ENCODE measurements around the gene LMTK3. TPM values are rescaled to one million over a fixed set of nuclear protein-coding genes. Genes with fewer than 3 reads are reported as not detected.

Gene LMTK3
- polyA plus RNA-seq, 1 experiment, result 0.25 TPM

DNA sequence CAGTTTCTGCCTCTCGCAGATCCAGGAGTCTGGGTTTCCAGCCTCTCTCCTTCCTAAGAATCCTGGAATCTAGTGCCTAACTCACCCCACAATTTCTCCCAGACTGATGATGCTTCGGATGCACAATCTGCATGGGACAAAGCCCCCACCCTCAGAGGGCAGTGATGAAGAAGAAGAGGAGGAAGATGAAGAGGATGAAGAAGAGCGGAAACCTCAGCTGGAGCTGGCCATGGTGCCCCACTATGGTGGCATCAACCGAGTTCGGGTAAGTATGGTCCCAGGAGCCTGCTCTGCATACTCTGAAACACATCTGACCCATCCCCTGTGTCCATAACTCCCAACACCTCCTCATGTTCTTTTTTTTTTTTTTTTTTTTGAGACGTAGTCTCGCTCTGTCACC lies 65.1 kb downstream of the LMTK3 start:
- Histone ChIP-seq H3K27ac (ENCODE audit: low read depth, low read length) (no peak overlapping the region), H3K4me3 (ENCODE audit: low read depth, low read length) (peak overlapping the region; percentile 96), H3K9me3 (ENCODE audit: control insufficient read depth, insufficient read depth, low read length) (peaks cover 5% of the 10 kb centered on the region; the same call in 1 of the 2 replicates), H3K27me3 (ENCODE audit: control insufficient read depth, insufficient read depth, low read length) (peaks cover 7% of the 10 kb centered on the region)
- DNase-seq (ENCODE audit: low read depth, low spot score), result no peak
- ChIA-PET POLR2A (no interaction called here), CTCF (interaction anchor here (0.6 to 2.5 kb wide), 2 partner anchors 138 to 345 kb away, joined by 4 to 8 read pairs; no protein-coding TSS in a partner anchor)
- TF ChIP-seq CTCF (IDR thresholded peaks at IDR 0.05; ENCODE audit: low read depth, low read length), result no peak

DNA sequence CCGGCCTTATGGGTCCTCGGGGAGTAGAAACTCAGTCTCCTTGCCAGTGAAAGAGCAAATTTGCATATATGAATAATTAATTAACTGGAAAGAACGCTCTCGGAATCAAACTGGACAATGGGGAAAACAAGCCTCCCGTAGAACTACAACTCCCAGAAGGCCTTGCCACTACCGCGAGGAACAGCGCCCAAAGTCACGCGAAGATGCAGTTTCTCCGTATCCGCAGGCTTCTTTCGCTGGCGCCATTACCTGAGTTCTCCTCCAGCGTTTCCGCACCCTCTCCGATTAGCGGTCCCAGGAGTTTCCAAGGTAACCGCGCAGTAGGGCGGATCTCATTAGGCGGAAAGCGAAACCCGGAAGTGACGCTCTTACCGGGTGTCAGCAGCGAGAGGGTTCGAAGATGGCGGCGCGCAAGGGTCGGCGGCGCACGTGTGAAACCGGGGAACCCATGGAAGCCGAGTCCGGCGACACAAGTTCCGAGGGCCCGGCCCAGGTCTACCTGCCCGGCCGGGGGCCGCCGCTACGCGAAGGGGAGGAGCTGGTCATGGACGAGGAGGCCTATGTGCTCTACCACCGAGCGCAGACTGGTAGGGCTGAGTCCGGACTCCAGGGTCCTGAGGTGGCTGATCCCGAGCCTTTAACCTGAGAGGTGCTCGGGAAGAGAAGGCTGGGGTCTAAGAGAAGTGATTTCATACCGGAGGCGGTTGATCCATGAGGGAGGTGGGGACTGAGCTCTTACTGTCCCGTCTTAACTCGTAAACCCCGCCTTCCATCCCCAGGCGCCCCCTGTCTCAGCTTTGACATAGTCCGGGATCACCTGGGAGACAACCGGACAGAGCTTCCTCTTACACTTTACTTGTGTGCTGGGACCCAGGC lies 65.8 kb downstream of the LMTK3 start, which contains the start of gene GRWD1:
TSS of gene GRWD1 (plus strand) at position 378 of the 876 bp plus-strand sequence. CDS start at position 401, 23 bp downstream.
- TF ChIP-seq CTCF (IDR thresholded peaks at IDR 0.05; ENCODE audit: low read depth, low read length), result 0 out of 2 replicates have a peak, but pooled peaks have one; percentile 6
- H3K27me3 ChIP-seq (ENCODE audit: control insufficient read depth, insufficient read depth, low read length), result peaks cover 9% of the 10 kb centered on the region
- H3K27ac ChIP-seq (ENCODE audit: low read depth, low read length), result peak within 1 kb of the TSS; percentile 92
- H3K9me3 ChIP-seq (ENCODE audit: control insufficient read depth, insufficient read depth, low read length), result peaks cover 6% of the 10 kb centered on the region; the same call in 1 of the 2 replicates
- DNase-seq (ENCODE audit: low read depth, low spot score), result peak; percentile 81
- CTCF ChIA-PET, result interaction anchor here (0.6 to 2.5 kb wide), 13 partner anchors 12 to 346 kb away, joined by 3 to 12 read pairs (median 4); partner anchors contain the start of genes KDELR1 and TMEM143
- POLR2A ChIA-PET, result interaction anchor here (0.7 to 0.8 kb wide), 2 partner anchors 55 to 174 kb away, joined by 3 read pairs; partner anchors contain the start of genes KDELR1 and SPHK2
- peak within 1 kb of the TSS; percentile 96 for H3K4me3 ChIP-seq (ENCODE audit: low read depth, low read length)

DNA sequence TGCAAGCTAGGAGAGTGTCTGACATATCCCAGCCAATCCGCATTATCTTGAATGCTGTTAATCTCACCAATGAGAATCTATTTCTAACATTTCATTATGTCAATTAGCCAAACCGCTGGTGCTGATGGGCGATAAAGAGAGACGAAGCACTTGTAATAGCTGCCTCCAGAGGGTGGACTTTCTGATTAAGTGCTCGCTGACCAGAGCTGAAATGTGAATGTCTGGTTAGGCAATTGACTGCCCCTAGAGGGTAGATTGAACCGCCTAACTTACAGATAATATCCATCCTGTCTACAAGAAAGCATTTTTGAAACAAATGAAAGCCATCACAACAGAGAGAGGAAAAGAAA lies 66.4 kb downstream of the LMTK3 start:
- CTCF ChIA-PET, result interaction anchor here (0.6 to 2.5 kb wide), 14 partner anchors 11 to 139 kb away, joined by 3 to 12 read pairs (median 4); partner anchors contain the start of genes KDELR1 and TMEM143
- H3K9me3 ChIP-seq (ENCODE audit: control insufficient read depth, insufficient read depth, low read length), result peaks cover 6% of the 10 kb centered on the region; the same call in 1 of the 2 replicates
- peak overlapping the region; percentile 92 for H3K27ac ChIP-seq (ENCODE audit: low read depth, low read length)
- peak; percentile 85 for DNase-seq (ENCODE audit: low read depth, low spot score)
- peak overlapping the region; percentile 96 for H3K4me3 ChIP-seq (ENCODE audit: low read depth, low read length)
- H3K27me3 ChIP-seq (ENCODE audit: control insufficient read depth, insufficient read depth, low read length), result peaks cover 9% of the 10 kb centered on the region
- POLR2A ChIA-PET, result interaction anchor here (0.7 to 0.8 kb wide), 2 partner anchors 54 to 174 kb away, joined by 3 read pairs; partner anchors contain the start of genes KDELR1 and SPHK2
- peak; percentile 89 for TF ChIP-seq CTCF (IDR thresholded peaks at IDR 0.05; ENCODE audit: low read depth, low read length)

DNA sequence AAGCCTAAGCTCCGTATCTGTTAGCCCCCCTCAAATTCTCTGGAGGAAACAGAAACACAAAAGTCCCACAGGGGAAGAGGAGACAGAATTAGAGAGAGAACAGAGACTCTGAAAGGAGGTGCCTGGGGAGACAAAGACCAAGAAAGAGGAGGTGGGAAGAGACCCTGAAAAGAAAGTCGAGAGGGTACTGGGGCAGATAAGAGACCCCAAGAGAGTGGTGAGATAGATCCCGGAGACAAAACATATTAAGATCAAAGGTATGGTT lies 66.8 kb downstream of the LMTK3 start:
- DNase-seq (ENCODE audit: low read depth, low spot score), result no peak
- POLR2A ChIA-PET, result interaction anchor here (0.7 to 0.8 kb wide), 2 partner anchors 54 to 175 kb away, joined by 3 read pairs; partner anchors contain the start of genes KDELR1 and SPHK2

More for the DNA sequence above, 66.8 kb downstream of the LMTK3 start:
- peaks cover 9% of the 10 kb centered on the region for H3K27me3 ChIP-seq (ENCODE audit: control insufficient read depth, insufficient read depth, low read length)
- CTCF ChIA-PET, result interaction anchor here (1.0 to 2.5 kb wide), 13 partner anchors 11 to 139 kb away, joined by 3 to 12 read pairs (median 4); partner anchors contain the start of genes KDELR1 and TMEM143
- H3K9me3 ChIP-seq (ENCODE audit: control insufficient read depth, insufficient read depth, low read length), result peaks cover 6% of the 10 kb centered on the region; the same call in 1 of the 2 replicates
- H3K27ac ChIP-seq (ENCODE audit: low read depth, low read length), result no peak overlapping the region
- H3K4me3 ChIP-seq (ENCODE audit: low read depth, low read length), result peak overlapping the region; percentile 96
- TF ChIP-seq CTCF (IDR thresholded peaks at IDR 0.05; ENCODE audit: low read depth, low read length), result no peak
